MM.1S (cell line): Measurements from ENCODE around the gene IL17C.

Experiments used
- DNase-seq: peaks from one replicate; pipeline ENCODE4 v3.0.0-alpha.2; 2015
- H2AFZ ChIP-seq: fragments of 300-600 bp; sonication (generic); 2 replicates; pipeline ENCODE4 v1.6.0; 2016; ENCODE audit warnings: antibody characterized with exemption, low read length
- H3F3A ChIP-seq: fragments of 300-600 bp; sonication (generic); 2 replicates; pipeline ENCODE4 v1.6.1; 2016; ENCODE audit warnings: mild to moderate bottlenecking, antibody characterized with exemption, low read length, moderate library complexity, mixed read lengths; ENCODE audit not compliant: insufficient read depth
- H3K27ac ChIP-seq: fragments of 300-600 bp; sonication (generic); 2 replicates; pipeline ENCODE4 v1.5.1; 2016; ENCODE audit warnings: mild to moderate bottlenecking, low read length
- H3K27me3 ChIP-seq: fragments of 300-600 bp; sonication (generic); replicated peaks from 2 replicates; pipeline ENCODE4 v1.6.0; 2016; ENCODE audit warnings: low read length; ENCODE audit not compliant: insufficient read depth
- H3K36me3 ChIP-seq: fragments of 300-600 bp; sonication (generic); replicated peaks from 2 replicates; pipeline ENCODE4 v1.6.1; 2016; ENCODE audit warnings: mild to moderate bottlenecking, low read length, mixed read lengths; ENCODE audit not compliant: insufficient read depth
- H3K4me1 ChIP-seq: fragments of 300-600 bp; sonication (generic); 2 replicates; pipeline ENCODE4 v1.6.1; 2016; ENCODE audit warnings: low read length, mixed read lengths
- H3K4me2 ChIP-seq: fragments of 300-600 bp; sonication (generic); 2 replicates; pipeline ENCODE4 v1.6.0; 2016; ENCODE audit warnings: low read depth, low read length
- H3K4me3 ChIP-seq: fragments of 300-600 bp; sonication (generic); 2 replicates; pipeline ENCODE4 v1.5.1; 2016; ENCODE audit warnings: low read length, mixed read lengths
- H3K79me2 ChIP-seq: fragments of 300-600 bp; sonication (generic); 2 replicates; pipeline ENCODE4 v1.6.1; 2016; ENCODE audit warnings: mixed run types, low read length, mixed read lengths
- H3K9ac ChIP-seq: fragments of 300-600 bp; sonication (generic); 2 replicates; pipeline ENCODE4 v1.6.1; 2016; ENCODE audit warnings: low read length, mixed read lengths
- H3K9me2 ChIP-seq: fragments of 300-600 bp; sonication (generic); replicated peaks from 2 replicates; pipeline ENCODE4 v1.6.1; 2016; ENCODE audit warnings: mild to moderate bottlenecking, low read length, mixed read lengths; ENCODE audit not compliant: insufficient read depth
- H3K9me3 ChIP-seq: fragments of 300-600 bp; sonication (generic); replicated peaks from 2 replicates; pipeline ENCODE4 v1.6.1; 2016; ENCODE audit warnings: mild to moderate bottlenecking, low read length, mixed read lengths; ENCODE audit not compliant: insufficient read depth
- H4K20me1 ChIP-seq: fragments of 300-600 bp; sonication (generic); 2 replicates; pipeline ENCODE4 v1.6.1; 2016; ENCODE audit warnings: mild to moderate bottlenecking, low read length, moderate library complexity, mixed read lengths; ENCODE audit not compliant: insufficient read depth
- CTCF ChIP-seq: fragments of 300-600 bp; sonication (generic); IDR thresholded peaks from 2 replicates; pipeline ENCODE4 v1.5.1; 2016; ENCODE audit warnings: antibody characterized with exemption, low read length, mixed read lengths
- EZH2 ChIP-seq: fragments of 300-600 bp; sonication (generic); optimal IDR thresholded peaks from 2 replicates; pipeline ENCODE3; 2017; ENCODE audit warnings: low read depth, mild to moderate bottlenecking, antibody characterized with exemption, low read length, mixed read lengths
- EZH2phosphoT487 ChIP-seq: fragments of 300-600 bp; sonication (generic); IDR thresholded peaks from 2 replicates; pipeline ENCODE4 v1.6.1; 2018; ENCODE audit warnings: antibody characterized with exemption, low read length

IL17C gene

GRCh38 chr16:88610080-88610479 is 28.3 kb upstream of the IL17C start:
- no peaks in the 10 kb centered on the region; the same call in 1 of the 2 replicates for H3K79me2 ChIP-seq
- H2AFZ ChIP-seq: no peak overlapping the region
- TF ChIP-seq CTCF (no peak), EZH2phosphoT487 (no peak), EZH2 (no peak)
- H3K9me3 ChIP-seq: no peaks in the 10 kb centered on the region
- no peak overlapping the region for H3K4me3 ChIP-seq
- no peak overlapping the region for H3K27ac ChIP-seq
- no peak for DNase-seq
- H3K9ac ChIP-seq: no peak overlapping the region
- no peak overlapping the region for H3K4me2 ChIP-seq
- H3K27me3 ChIP-seq: no peaks in the 10 kb centered on the region
- H3F3A ChIP-seq: no peaks in the 10 kb centered on the region
- no peaks in the 10 kb centered on the region for H3K36me3 ChIP-seq
- H3K9me2 ChIP-seq: no peaks in the 10 kb centered on the region
- no peaks in the 10 kb centered on the region for H4K20me1 ChIP-seq
- no peaks in the 10 kb centered on the region for H3K4me1 ChIP-seq

GRCh38 chr16:88610909-88611812 is 27.2 kb upstream of the IL17C start:
- no peaks in the 10 kb centered on the region for H3K9me3 ChIP-seq
- H2AFZ ChIP-seq: no peak overlapping the region
- no peak overlapping the region for H3K9ac ChIP-seq
- H4K20me1 ChIP-seq: no peaks in the 10 kb centered on the region
- no peaks in the 10 kb centered on the region for H3F3A ChIP-seq
- TF ChIP-seq EZH2phosphoT487: no peak
- TF ChIP-seq CTCF: no peak
- no peak for TF ChIP-seq EZH2
- peaks cover 5% of the 10 kb centered on the region; the same call in 1 of the 2 replicates for H3K79me2 ChIP-seq
- no peaks in the 10 kb centered on the region for H3K36me3 ChIP-seq
- no peaks in the 10 kb centered on the region for H3K9me2 ChIP-seq
- no peak for DNase-seq
- H3K4me3 ChIP-seq: no peak overlapping the region
- no peaks in the 10 kb centered on the region for H3K4me1 ChIP-seq
- H3K27ac ChIP-seq: no peak overlapping the region
- no peak overlapping the region for H3K4me2 ChIP-seq
- no peaks in the 10 kb centered on the region for H3K27me3 ChIP-seq

- Histone ChIP-seq H3K9me2 (no peaks in the 10 kb centered on the region), H3K9me3 (no peaks in the 10 kb centered on the region), H3K4me3 (no peak overlapping the region), H3K4me2 (no peak overlapping the region), H4K20me1 (no peaks in the 10 kb centered on the region), H3K4me1 (no peaks in the 10 kb centered on the region), H3K27ac (no peak overlapping the region), H3K36me3 (no peaks in the 10 kb centered on the region), H2AFZ (no peak overlapping the region), H3K79me2 (peaks cover 6% of the 10 kb centered on the region; the same call in 1 of the 2 replicates), H3F3A (no peaks in the 10 kb centered on the region), H3K27me3 (no peaks in the 10 kb centered on the region), H3K9ac (no peak overlapping the region)
- DNase-seq: no peak
- TF ChIP-seq EZH2: no peak
- TF ChIP-seq CTCF: no peak
- no peak for TF ChIP-seq EZH2phosphoT487
These were observed 25.1 kb upstream of the IL17C start for GRCh38 chr16:88613293-88613692.
